Esophagus muscularis mucosa (tissue), 4 donors: ENCODE data around the gene TRAF5.

Experiments used
- EP300 ChIP-seq: sonication (generic); formaldehyde crosslinking; IDR thresholded peaks from one replicate; pipeline ENCODE4 v1.6.1; 2017; ENCODE audit warnings: antibody characterized with exemption
- POLR2A ChIP-seq: fragments of 450-650 bp; IDR thresholded peaks from one replicate; pipeline ENCODE4 v1.6.1; 2017; ENCODE audit warnings: antibody characterized with exemption, moderate library complexity, mild to moderate bottlenecking, low read depth
- POLR2AphosphoS5 ChIP-seq, 2 donors: sonication (generic); formaldehyde crosslinking; IDR thresholded peaks; one replicate each; pipeline ENCODE4 v1.6.1; 2017; ENCODE audit warnings: antibody characterized with exemption in 2 of 2
- TF ChIP-seq, protein P1 (sequence below), 3 experiments: fragments of 200-600 bp in 2 of 3; fragments of 450-650 bp in 1 of 3; sonication (generic) in 2 of 3; IDR thresholded peaks; one replicate each; pipeline ENCODE4 v1.5.1; 2017 to 2019; ENCODE audit warnings: antibody characterized with exemption in 3 of 3, mild to moderate bottlenecking in 2 of 3, moderate library complexity in 1 of 3

DNA sequence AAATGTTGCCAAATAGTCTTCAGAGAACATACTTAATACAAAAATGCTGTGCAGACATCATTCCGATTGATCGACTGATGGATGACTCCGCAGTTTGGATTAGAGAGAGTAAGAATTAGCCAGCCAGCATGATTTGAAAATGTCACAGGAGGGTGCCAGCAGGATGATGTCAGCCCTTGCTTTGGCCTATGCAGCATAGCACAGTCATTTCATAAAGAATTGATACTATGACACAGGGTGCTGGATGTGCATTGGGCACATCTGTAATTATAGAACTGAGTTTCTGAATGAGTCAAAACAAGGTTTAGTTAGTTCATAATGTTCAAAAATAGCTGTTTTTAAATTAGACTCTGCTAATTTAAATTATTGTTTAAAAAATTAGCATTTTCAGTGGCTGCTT lies 21.6 kb upstream of the TRAF5 start:
- TF ChIP-seq POLR2A: no peak
- TF ChIP-seq POLR2AphosphoS5 (IDR thresholded peaks at IDR 0.05): no peak
- TF ChIP-seq, protein P1, sequence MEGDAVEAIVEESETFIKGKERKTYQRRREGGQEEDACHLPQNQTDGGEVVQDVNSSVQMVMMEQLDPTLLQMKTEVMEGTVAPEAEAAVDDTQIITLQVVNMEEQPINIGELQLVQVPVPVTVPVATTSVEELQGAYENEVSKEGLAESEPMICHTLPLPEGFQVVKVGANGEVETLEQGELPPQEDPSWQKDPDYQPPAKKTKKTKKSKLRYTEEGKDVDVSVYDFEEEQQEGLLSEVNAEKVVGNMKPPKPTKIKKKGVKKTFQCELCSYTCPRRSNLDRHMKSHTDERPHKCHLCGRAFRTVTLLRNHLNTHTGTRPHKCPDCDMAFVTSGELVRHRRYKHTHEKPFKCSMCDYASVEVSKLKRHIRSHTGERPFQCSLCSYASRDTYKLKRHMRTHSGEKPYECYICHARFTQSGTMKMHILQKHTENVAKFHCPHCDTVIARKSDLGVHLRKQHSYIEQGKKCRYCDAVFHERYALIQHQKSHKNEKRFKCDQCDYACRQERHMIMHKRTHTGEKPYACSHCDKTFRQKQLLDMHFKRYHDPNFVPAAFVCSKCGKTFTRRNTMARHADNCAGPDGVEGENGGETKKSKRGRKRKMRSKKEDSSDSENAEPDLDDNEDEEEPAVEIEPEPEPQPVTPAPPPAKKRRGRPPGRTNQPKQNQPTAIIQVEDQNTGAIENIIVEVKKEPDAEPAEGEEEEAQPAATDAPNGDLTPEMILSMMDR (IDR thresholded peaks at IDR 0.05): no peak
- TF ChIP-seq EP300: no peak
